Measurements from ENCODE around the gene CACFD1.

CACFD1 gene

GRCh38 chr9:133476036-133476931, 16.5 kb downstream of the CACFD1 start:
- no peak overlapping the region for H3K4me3 ChIP-seq (ENCODE audit: low read depth, low read length)
- no peaks in the 10 kb centered on the region for H3K4me1 ChIP-seq (ENCODE audit: control insufficient read depth, insufficient read depth, low read length)
- no peaks in the 10 kb centered on the region for H3K9me3 ChIP-seq (ENCODE audit: control insufficient read depth, insufficient read depth, low read depth, low read length)
- peaks cover 0 to 46% of the 10 kb centered on the region in 2 experiments; a peak in 1 of 3 replicates for H3K36me3 ChIP-seq (ENCODE audit: control insufficient read depth in 2 of 2, insufficient read depth in 1 of 2, low read length in 2 of 2)
- TF ChIP-seq ZNF704 (tag by site-specific recombination; IDR thresholded peaks at IDR 0.05) (no peak), ZFHX2 (tag by site-specific recombination; conservative IDR thresholded peaks at IDR 0.05) (peak; percentile 22; the same call in 1 of the 2 replicates), ZIC2 (tag by site-specific recombination; IDR thresholded peaks at IDR 0.05) (peak; percentile 10; the same call in 1 of the 2 replicates)
- ChIA-PET POLR2A (interaction anchor here (1.6 kb wide), 1 partner anchor 17 kb away, joined by 10 read pairs; the partner anchor contains the start of gene CACFD1), CTCF (interaction anchor here (0.6 to 3.4 kb wide), 2 partner anchors 10 to 89 kb away, joined by 3 to 15 read pairs; no protein-coding TSS in a partner anchor)
- no peak overlapping the region for H3K27ac ChIP-seq (ENCODE audit: extremely low read depth, low read depth, low read length)

GRCh38 chr9:133476941-133477340, 17.2 kb downstream of the CACFD1 start:
- Histone ChIP-seq H3K4me1 (ENCODE audit: control insufficient read depth, insufficient read depth, low read length) (no peaks in the 10 kb centered on the region), H3K9me3 (ENCODE audit: control insufficient read depth, insufficient read depth, low read depth, low read length) (no peaks in the 10 kb centered on the region), H3K4me3 (ENCODE audit: low read depth, low read length) (no peak overlapping the region), H3K27ac (ENCODE audit: extremely low read depth, low read depth, low read length) (no peak overlapping the region), H3K36me3 (ENCODE audit: control insufficient read depth in 2 of 2, insufficient read depth in 1 of 2, low read length in 2 of 2) (peaks cover 0 to 40% of the 10 kb centered on the region in 2 experiments; a peak in 1 of 3 replicates)
- CTCF ChIA-PET: interaction anchor here (0.6 to 3.4 kb wide), 2 partner anchors 10 to 90 kb away, joined by 3 to 15 read pairs; no protein-coding TSS in a partner anchor
- POLR2A ChIA-PET: interaction anchor here (1.6 kb wide), 1 partner anchor 17 kb away, joined by 10 read pairs; the partner anchor contains the start of gene CACFD1
- no peak for TF ChIP-seq ZNF513 (tag by site-specific recombination; IDR thresholded peaks at IDR 0.05)
- TF ChIP-seq ZNF214 (tag by site-specific recombination; IDR thresholded peaks at IDR 0.05; ENCODE audit: borderline replicate concordance): no peak
- TF ChIP-seq GLIS2 (tag by site-specific recombination; IDR thresholded peaks at IDR 0.05): no peak
- no peak for TF ChIP-seq ZNF707 (tag by site-specific recombination; IDR thresholded peaks at IDR 0.05)
- no peak for TF ChIP-seq ZNF202 (tag by site-specific recombination; IDR thresholded peaks at IDR 0.05; ENCODE audit: borderline replicate concordance)
- TF ChIP-seq ZNF394 (tag by site-specific recombination; IDR thresholded peaks at IDR 0.05; ENCODE audit: borderline replicate concordance): no peak
- no peak for TF ChIP-seq ZNF596 (tag by site-specific recombination; IDR thresholded peaks at IDR 0.05)
- TF ChIP-seq ZNF580 (tag by site-specific recombination; IDR thresholded peaks at IDR 0.05): no peak
- TF ChIP-seq, protein P1, sequence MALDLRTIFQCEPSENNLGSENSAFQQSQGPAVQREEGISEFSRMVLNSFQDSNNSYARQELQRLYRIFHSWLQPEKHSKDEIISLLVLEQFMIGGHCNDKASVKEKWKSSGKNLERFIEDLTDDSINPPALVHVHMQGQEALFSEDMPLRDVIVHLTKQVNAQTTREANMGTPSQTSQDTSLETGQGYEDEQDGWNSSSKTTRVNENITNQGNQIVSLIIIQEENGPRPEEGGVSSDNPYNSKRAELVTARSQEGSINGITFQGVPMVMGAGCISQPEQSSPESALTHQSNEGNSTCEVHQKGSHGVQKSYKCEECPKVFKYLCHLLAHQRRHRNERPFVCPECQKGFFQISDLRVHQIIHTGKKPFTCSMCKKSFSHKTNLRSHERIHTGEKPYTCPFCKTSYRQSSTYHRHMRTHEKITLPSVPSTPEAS (tag by site-specific recombination; IDR thresholded peaks at IDR 0.05): no peak
- no peak for TF ChIP-seq ZNF350 (tag by site-specific recombination; IDR thresholded peaks at IDR 0.05)

DNA sequence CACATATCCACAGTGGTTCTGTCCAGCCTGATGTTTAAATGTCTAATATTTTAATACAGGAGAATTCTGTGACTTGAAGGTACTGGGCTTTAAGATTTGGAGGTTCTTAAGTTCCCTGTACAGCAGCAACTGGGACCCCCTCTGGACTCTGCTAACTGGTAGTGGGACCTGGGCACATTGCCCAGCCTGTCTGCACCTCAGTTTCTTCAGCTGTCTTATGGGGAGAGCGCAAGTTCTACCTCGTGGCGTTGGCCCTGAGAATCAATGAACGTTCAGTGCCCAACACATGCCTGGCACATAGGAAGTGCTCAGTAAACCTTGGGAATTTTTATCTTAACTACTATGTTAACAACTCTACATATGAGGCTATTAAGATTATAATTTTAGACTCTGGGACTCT, 17.7 kb downstream of the CACFD1 start:
- H3K4me1 ChIP-seq (ENCODE audit: control insufficient read depth, insufficient read depth, low read length): no peaks in the 10 kb centered on the region
- peaks cover 0 to 40% of the 10 kb centered on the region in 2 experiments; a peak in 1 of 3 replicates for H3K36me3 ChIP-seq (ENCODE audit: control insufficient read depth in 2 of 2, insufficient read depth in 1 of 2, low read length in 2 of 2)
- POLR2A ChIA-PET: interaction anchor here (1.1 to 3.3 kb wide), 4 partner anchors 9 to 129 kb away, joined by 3 to 12 read pairs (median 10); partner anchors contain the start of genes CACFD1, MED22 and RPL7A
- no peaks in the 10 kb centered on the region for H3K9me3 ChIP-seq (ENCODE audit: control insufficient read depth, insufficient read depth, low read depth, low read length)
- TF ChIP-seq ZNF664 (tag by site-specific recombination; IDR thresholded peaks at IDR 0.05): peak; percentile 90
- TF ChIP-seq SCRT1 (tag by site-specific recombination; IDR thresholded peaks at IDR 0.05; ENCODE audit: borderline replicate concordance): no peak
- H3K4me3 ChIP-seq (ENCODE audit: low read depth, low read length): no peak overlapping the region
- no peak overlapping the region for H3K27ac ChIP-seq (ENCODE audit: extremely low read depth, low read depth, low read length)
- CTCF ChIA-PET: interaction anchor here (0.6 to 3.4 kb wide), 2 partner anchors 9 to 317 kb away, joined by 4 to 15 read pairs; no protein-coding TSS in a partner anchor
